PFSK-1 (cell line): Measurements from ENCODE around the gene RASGRP4.
A peak's percentile ranks its signal among the peaks of the same experiment; 100 is the strongest.

Experiments used
- FOXP2 ChIP-seq: optimal IDR thresholded peaks from 2 replicates; pipeline ENCODE3; 2011; ENCODE audit warnings: borderline replicate concordance, control low read depth, inconsistent platforms; ENCODE audit not compliant: insufficient read depth; ENCODE audit errors: extremely low read length, extremely low read depth
- POLR2AphosphoS5 ChIP-seq: IDR thresholded peaks from 2 replicates; pipeline ENCODE4 v1.6.1; 2012; ENCODE audit warnings: low read depth, mild to moderate bottlenecking, control low read depth, low read length, moderate library complexity
- TAF1 ChIP-seq: IDR thresholded peaks from 2 replicates; pipeline ENCODE4 v1.6.1; 2012; ENCODE audit warnings: low read length, control low read depth, borderline replicate concordance; ENCODE audit not compliant: insufficient read depth
- TF ChIP-seq, protein P1 (sequence below), 2 experiments: IDR thresholded peaks; 2 replicates each; pipeline versions ENCODE4 v1.6.1 to v1.8.0; 2011 to 2012; ENCODE audit warnings: low read depth in 2 of 2, low read length in 2 of 2, control low read depth in 1 of 2, inconsistent platforms in 1 of 2, mild to moderate bottlenecking in 1 of 2, moderate library complexity in 1 of 2; ENCODE audit not compliant: insufficient read depth in 1 of 2

The RASGRP4 gene

GRCh38 chr19:38360839-38361631 lies 65.0 kb downstream of the RASGRP4 start:
- 0 out of 2 replicates have a peak, but pooled peaks have one; percentile 13 for TF ChIP-seq POLR2AphosphoS5
- TF ChIP-seq FOXP2: no peak
- TF ChIP-seq, protein P1, sequence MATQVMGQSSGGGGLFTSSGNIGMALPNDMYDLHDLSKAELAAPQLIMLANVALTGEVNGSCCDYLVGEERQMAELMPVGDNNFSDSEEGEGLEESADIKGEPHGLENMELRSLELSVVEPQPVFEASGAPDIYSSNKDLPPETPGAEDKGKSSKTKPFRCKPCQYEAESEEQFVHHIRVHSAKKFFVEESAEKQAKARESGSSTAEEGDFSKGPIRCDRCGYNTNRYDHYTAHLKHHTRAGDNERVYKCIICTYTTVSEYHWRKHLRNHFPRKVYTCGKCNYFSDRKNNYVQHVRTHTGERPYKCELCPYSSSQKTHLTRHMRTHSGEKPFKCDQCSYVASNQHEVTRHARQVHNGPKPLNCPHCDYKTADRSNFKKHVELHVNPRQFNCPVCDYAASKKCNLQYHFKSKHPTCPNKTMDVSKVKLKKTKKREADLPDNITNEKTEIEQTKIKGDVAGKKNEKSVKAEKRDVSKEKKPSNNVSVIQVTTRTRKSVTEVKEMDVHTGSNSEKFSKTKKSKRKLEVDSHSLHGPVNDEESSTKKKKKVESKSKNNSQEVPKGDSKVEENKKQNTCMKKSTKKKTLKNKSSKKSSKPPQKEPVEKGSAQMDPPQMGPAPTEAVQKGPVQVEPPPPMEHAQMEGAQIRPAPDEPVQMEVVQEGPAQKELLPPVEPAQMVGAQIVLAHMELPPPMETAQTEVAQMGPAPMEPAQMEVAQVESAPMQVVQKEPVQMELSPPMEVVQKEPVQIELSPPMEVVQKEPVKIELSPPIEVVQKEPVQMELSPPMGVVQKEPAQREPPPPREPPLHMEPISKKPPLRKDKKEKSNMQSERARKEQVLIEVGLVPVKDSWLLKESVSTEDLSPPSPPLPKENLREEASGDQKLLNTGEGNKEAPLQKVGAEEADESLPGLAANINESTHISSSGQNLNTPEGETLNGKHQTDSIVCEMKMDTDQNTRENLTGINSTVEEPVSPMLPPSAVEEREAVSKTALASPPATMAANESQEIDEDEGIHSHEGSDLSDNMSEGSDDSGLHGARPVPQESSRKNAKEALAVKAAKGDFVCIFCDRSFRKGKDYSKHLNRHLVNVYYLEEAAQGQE (IDR thresholded peaks at IDR 0.05; ENCODE audit: insufficient read depth in 1 of 2, low read depth in 2 of 2, low read length in 2 of 2): no peak

GRCh38 chr19:38360351-38360750 lies 65.7 kb downstream of the RASGRP4 start:
- TF ChIP-seq TAF1: no peak
- TF ChIP-seq, protein P1 (IDR thresholded peaks at IDR 0.05; ENCODE audit: insufficient read depth in 1 of 2, low read depth in 2 of 2, low read length in 2 of 2): no peak

DNA sequence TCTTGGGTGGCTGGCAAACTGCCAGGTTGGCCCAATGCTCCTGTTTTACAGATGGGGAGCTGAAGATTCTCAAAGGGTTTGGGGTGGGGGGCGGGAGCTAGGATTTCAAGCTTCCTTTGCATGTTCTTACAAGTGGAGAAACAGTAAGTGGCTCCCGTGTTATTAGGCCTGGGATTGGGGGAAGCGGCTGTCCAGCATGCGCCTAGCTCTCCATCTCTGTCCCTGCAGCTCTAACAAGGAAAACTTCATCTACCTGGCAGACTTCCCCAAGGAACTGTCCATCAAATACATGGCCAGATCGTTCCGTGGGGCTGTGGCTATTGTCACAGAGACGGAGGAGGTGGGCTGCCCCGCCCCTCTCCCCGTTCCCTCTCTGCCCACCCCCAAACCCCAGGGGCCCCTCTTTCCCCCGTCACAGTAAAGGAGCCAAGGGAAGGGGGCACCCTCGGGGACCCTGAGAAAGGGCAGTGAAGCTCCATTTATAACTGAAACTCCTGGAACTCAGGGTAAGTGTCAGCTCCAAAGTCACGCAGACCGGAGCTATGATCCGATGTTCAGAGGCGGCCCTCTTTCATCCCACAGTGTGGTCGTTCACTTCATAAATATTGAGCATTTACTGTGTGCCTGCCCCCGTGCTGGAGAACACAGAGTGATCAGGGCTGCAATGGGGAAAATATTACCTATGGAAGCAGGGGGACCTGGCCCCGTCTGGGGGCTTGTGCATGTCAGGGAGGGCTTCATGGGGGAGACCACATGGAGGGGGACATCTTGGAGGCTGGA lies 66.6 kb downstream of the RASGRP4 start:
- no peak for TF ChIP-seq POLR2AphosphoS5
- no peak for TF ChIP-seq TAF1
